DND-41 (cell line): Measurements from ENCODE around the gene LFNG.

ENCODE experiments used
- ATAC-seq: fragments of 200-7000 bp; cut with Tn5 transposase; 3 replicates; pipeline ENCODE4 v1.9.1; 2021; ENCODE audit warnings: low read depth; ENCODE audit not compliant: insufficient read depth
- DNase-seq: peaks from one replicate; pipeline ENCODE4 v3.0.0-alpha.2; 2020
- H2AFZ ChIP-seq: 2 replicates; pipeline ENCODE4 v1.6.0; 2012; ENCODE audit warnings: low read depth, low read length
- H3K27ac ChIP-seq: 2 replicates; pipeline ENCODE4 v1.5.1; 2012; ENCODE audit warnings: low read length, inconsistent platforms
- H3K27me3 ChIP-seq: fragments of 200-600 bp; sonication (generic); 2 replicates; pipeline ENCODE4 v1.6.0; 2012; ENCODE audit warnings: low read length, mild to moderate bottlenecking, inconsistent platforms; ENCODE audit not compliant: insufficient read depth, poor library complexity
- H3K36me3 ChIP-seq: 2 replicates; pipeline ENCODE4 v1.5.1; 2012; ENCODE audit warnings: low read length, inconsistent platforms; ENCODE audit not compliant: insufficient read depth
- H3K4me1 ChIP-seq: 2 replicates; pipeline ENCODE4 v1.5.1; 2012; ENCODE audit warnings: mild to moderate bottlenecking, low read length; ENCODE audit not compliant: insufficient read depth
- H3K4me2 ChIP-seq: 2 replicates; pipeline ENCODE4 v1.6.0; 2012; ENCODE audit warnings: mild to moderate bottlenecking, moderate library complexity, low read length, inconsistent platforms; ENCODE audit not compliant: insufficient read depth
- H3K4me3 ChIP-seq, 2 experiments: fragments of 200-600 bp in 1 of 2; shearing (Covaris generic) in 1 of 2; 2 replicates each; pipeline ENCODE4 v1.5.1; 2012 to 2016; ENCODE audit warnings: inconsistent platforms in 2 of 2, low read length in 2 of 2, mild to moderate bottlenecking in 2 of 2, low read depth in 1 of 2, moderate library complexity in 1 of 2
- H3K79me2 ChIP-seq: 2 replicates; pipeline ENCODE4 v1.6.0; 2012; ENCODE audit warnings: low read length, inconsistent platforms; ENCODE audit not compliant: insufficient read depth
- H3K9ac ChIP-seq: 2 replicates; pipeline ENCODE4 v1.6.0; 2012; ENCODE audit warnings: low read depth, mild to moderate bottlenecking, inconsistent platforms, low read length, moderate library complexity
- H3K9me3 ChIP-seq: 2 replicates; pipeline ENCODE4 v1.5.1; 2012; ENCODE audit warnings: low read length, moderate library complexity, mild to moderate bottlenecking, inconsistent platforms; ENCODE audit not compliant: insufficient read depth, severe bottlenecking
- H4K20me1 ChIP-seq: 2 replicates; pipeline ENCODE4 v1.6.0; 2012; ENCODE audit warnings: low read length; ENCODE audit not compliant: insufficient read depth
- CTCF ChIP-seq: IDR thresholded peaks from 2 replicates; pipeline ENCODE4 v1.5.1; 2012; ENCODE audit warnings: borderline replicate concordance, low read length, moderate library complexity, mild to moderate bottlenecking; ENCODE audit not compliant: poor library complexity, severe bottlenecking; ENCODE audit errors: extremely low read depth
- EZH2 ChIP-seq: IDR thresholded peaks from 3 replicates; pipeline ENCODE4 v1.6.1; 2012; ENCODE audit warnings: borderline replicate concordance, low read depth, mild to moderate bottlenecking, moderate library complexity, low read length, inconsistent platforms; ENCODE audit not compliant: severe bottlenecking

Gene LFNG

GRCh38 chr7:2504128-2504888, 15.3 kb upstream of the LFNG start:
- Histone ChIP-seq H3K36me3 (no peaks in the 10 kb centered on the region), H3K4me1 (peaks cover 22% of the 10 kb centered on the region), H3K4me3 (no peak overlapping the region), H4K20me1 (peaks cover 13% of the 10 kb centered on the region), H3K9ac (no peak overlapping the region), H3K79me2 (no peaks in the 10 kb centered on the region), H3K4me2 (no peak overlapping the region), H2AFZ (no peak overlapping the region), H3K9me3 (no peaks in the 10 kb centered on the region), H3K27ac (no peak overlapping the region), H3K27me3 (no peaks in the 10 kb centered on the region)
- no peak for TF ChIP-seq EZH2
- no peak for TF ChIP-seq CTCF
- ATAC-seq (no peak), DNase-seq (no peak)

- ATAC-seq, result no peak
- H3K27me3 ChIP-seq, result no peaks in the 10 kb centered on the region
- peaks cover 29% of the 10 kb centered on the region for H3K4me1 ChIP-seq
- H3K9me3 ChIP-seq, result no peaks in the 10 kb centered on the region
- H4K20me1 ChIP-seq, result peaks cover 14% of the 10 kb centered on the region
- no peaks in the 10 kb centered on the region for H3K36me3 ChIP-seq
- TF ChIP-seq EZH2 (no peak), CTCF (no peak)
- DNase-seq, result no peak
- H3K27ac ChIP-seq, result no peak overlapping the region
- no peak overlapping the region for H2AFZ ChIP-seq
- no peak overlapping the region for H3K9ac ChIP-seq
- no peaks in the 10 kb centered on the region for H3K79me2 ChIP-seq
- no peak overlapping the region for H3K4me2 ChIP-seq
- H3K4me3 ChIP-seq, result no peak overlapping the region
Observed at GRCh38 chr7:2504889-2505375, 14.6 kb upstream of the LFNG start.

GRCh38 chr7:2505401-2505800, 14.2 kb upstream of the LFNG start:
- H4K20me1 ChIP-seq, result peaks cover 19% of the 10 kb centered on the region
- no peak overlapping the region for H3K4me3 ChIP-seq
- ATAC-seq, result no peak
- H3K4me2 ChIP-seq, result no peak overlapping the region
- peaks cover 33% of the 10 kb centered on the region for H3K4me1 ChIP-seq
- H3K9ac ChIP-seq, result no peak overlapping the region
- no peak for DNase-seq
- H3K9me3 ChIP-seq, result no peaks in the 10 kb centered on the region
- no peak overlapping the region for H3K27ac ChIP-seq
- H2AFZ ChIP-seq, result no peak overlapping the region
- TF ChIP-seq EZH2, result no peak
- TF ChIP-seq CTCF, result no peak
- H3K27me3 ChIP-seq, result no peaks in the 10 kb centered on the region
- no peaks in the 10 kb centered on the region for H3K36me3 ChIP-seq
- no peaks in the 10 kb centered on the region for H3K79me2 ChIP-seq
